Coronary artery (tissue), 2 donors: Measurements from ENCODE around the gene ZNF787.
"Not testable (repeated sequence)": the region's sequence is repeated elsewhere in the genome, so short reads cannot be mapped to it uniquely, and the experiment has no call there.

Source experiments
- DNase-seq: peaks from one replicate; pipeline ENCODE4 v3.0.0-alpha.2; 2017; ENCODE audit warnings: low spot score
- H3K27ac ChIP-seq, 2 donors: fragments of 200-600 bp; sonication (generic); one replicate each; pipeline ENCODE4 v1.5.1; 2016 to 2019
- H3K4me3 ChIP-seq: fragments of 200-600 bp; sonication (generic); 2 replicates; pipeline ENCODE4 v1.5.1; 2016; ENCODE audit warnings: mild to moderate bottlenecking, moderate library complexity
- TF ChIP-seq, protein P1 (sequence below): fragments of 200-600 bp; sonication (generic); IDR thresholded peaks from one replicate; pipeline ENCODE4 v1.5.1; 2019; ENCODE audit warnings: antibody characterized with exemption

The ZNF787 gene

DNA sequence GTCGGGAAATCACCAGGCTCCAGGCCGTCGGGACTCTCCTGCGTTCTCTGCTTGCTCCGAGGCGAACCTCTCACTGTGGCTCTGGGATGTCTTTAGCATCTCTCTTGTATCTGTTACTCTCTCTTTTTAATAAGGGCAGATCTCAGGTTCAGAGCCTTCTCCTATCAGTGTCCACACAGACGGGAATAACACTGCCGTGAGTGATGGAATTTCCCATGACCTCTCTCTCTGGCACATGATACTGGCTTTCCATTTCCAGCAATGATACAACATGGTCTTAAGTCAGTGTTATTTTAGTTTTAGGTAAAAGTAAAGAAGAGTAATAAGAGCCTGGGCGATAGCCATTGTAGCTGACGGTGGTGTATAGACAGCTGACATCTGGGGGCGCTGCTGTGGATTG is 29.3 kb upstream of the ZNF787 start:
- DNase-seq = no peak
- Histone ChIP-seq H3K27ac (no peak overlapping the region), H3K4me3 (no peak overlapping the region)
- TF ChIP-seq, protein P1, sequence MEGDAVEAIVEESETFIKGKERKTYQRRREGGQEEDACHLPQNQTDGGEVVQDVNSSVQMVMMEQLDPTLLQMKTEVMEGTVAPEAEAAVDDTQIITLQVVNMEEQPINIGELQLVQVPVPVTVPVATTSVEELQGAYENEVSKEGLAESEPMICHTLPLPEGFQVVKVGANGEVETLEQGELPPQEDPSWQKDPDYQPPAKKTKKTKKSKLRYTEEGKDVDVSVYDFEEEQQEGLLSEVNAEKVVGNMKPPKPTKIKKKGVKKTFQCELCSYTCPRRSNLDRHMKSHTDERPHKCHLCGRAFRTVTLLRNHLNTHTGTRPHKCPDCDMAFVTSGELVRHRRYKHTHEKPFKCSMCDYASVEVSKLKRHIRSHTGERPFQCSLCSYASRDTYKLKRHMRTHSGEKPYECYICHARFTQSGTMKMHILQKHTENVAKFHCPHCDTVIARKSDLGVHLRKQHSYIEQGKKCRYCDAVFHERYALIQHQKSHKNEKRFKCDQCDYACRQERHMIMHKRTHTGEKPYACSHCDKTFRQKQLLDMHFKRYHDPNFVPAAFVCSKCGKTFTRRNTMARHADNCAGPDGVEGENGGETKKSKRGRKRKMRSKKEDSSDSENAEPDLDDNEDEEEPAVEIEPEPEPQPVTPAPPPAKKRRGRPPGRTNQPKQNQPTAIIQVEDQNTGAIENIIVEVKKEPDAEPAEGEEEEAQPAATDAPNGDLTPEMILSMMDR = no peak

- Histone ChIP-seq H3K4me3 (no peak overlapping the region), H3K27ac (no peak overlapping the region)
- TF ChIP-seq, protein P1 = no peak
- no peak for DNase-seq
These were observed 28.6 kb upstream of the ZNF787 start for GRCh38 chr19:56149656-56150038.

GRCh38 chr19:56148955-56149655 is 28.0 kb upstream of the ZNF787 start:
- H3K27ac ChIP-seq, DNase-seq, H3K4me3 ChIP-seq: not testable (repeated sequence)

DNA sequence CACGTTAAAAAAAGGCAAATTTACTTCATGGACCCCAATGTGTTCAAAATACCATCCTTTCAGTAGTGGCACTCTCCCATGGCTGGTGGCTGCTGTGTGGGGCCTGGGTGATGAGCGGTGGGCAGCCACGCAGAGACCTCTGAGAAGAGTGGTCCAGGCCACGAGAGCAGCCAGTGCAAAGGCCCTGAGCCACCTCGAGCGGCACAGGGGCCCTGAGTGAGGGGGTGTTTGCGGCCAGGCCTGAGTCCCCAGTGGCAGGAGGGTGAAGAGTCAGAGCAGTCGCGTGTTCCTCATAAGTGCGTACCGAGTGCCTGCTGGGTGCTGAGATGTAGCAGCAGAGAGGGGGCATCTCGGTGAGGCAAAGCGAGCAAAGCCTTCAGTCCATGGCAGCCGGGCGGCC is 27.0 kb upstream of the ZNF787 start:
- TF ChIP-seq, protein P1 = no peak
- no peak overlapping the region for H3K4me3 ChIP-seq
- DNase-seq = no peak
- H3K27ac ChIP-seq = no peak overlapping the region

GRCh38 chr19:56147307-56147706 is 26.2 kb upstream of the ZNF787 start:
- no peak overlapping the region for H3K27ac ChIP-seq
- no peak for DNase-seq
- TF ChIP-seq, protein P1 = no peak
- no peak overlapping the region for H3K4me3 ChIP-seq

- TF ChIP-seq, protein P1 = no peak
- Histone ChIP-seq H3K4me3 (no peak overlapping the region), H3K27ac (no peak overlapping the region)
- DNase-seq = no peak
These were observed 25.8 kb upstream of the ZNF787 start for GRCh38 chr19:56146904-56147303.

DNA sequence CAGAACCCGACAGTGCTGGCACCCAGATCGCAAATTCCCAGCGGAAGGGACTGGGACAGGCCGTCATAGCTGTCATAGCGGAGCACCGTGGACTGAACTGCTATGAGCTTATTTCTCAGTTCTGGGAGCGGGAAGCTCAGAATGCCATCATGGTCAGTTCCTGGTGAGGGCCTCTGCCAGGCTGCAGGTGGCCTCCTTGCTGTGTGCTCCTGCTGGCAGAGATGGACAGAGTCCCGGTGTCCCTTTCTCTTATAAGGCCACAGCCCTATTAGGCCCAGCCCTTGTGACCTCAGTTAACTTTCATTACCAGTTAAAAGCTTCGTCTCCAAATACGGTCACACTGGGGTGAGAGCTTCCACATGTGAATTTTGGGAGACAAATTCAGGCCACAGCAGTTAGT is 24.6 kb upstream of the ZNF787 start:
- TF ChIP-seq, protein P1 = no peak
- no peak for DNase-seq
- no peak overlapping the region for H3K27ac ChIP-seq

DNA sequence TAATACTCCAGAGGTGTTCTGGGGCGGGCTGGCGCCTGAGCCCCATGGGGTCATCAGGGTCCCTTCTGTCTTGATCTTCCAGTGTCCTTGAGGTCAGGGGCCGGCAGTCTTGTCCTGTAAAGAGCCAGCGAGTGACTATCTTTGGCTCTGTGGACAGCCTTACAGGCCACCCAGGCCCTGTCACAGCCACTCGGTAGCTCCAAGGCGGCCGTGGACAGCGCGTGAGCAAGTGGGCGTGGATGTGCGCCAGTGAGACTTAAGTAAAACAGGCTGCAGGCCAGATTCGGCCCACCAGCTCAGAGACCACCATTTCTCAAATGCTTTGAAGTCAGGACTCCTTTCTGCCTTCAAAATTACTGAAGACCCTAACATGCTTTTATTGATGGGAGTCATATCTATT is 23.7 kb upstream of the ZNF787 start:
- no peak for DNase-seq
- TF ChIP-seq, protein P1 = no peak
- Histone ChIP-seq H3K27ac (no peak overlapping the region), H3K4me3 (no peak overlapping the region)

More for the DNA sequence above, 24.6 kb upstream of the ZNF787 start:
- no peak overlapping the region for H3K4me3 ChIP-seq
